ENCODE data around the gene PCOLCE2. TPM values are rescaled to one million over a fixed set of nuclear protein-coding genes. Genes with fewer than 3 reads are reported as not detected.
A peak's percentile ranks its signal among the peaks of the same experiment; 100 is the strongest.
"Not testable (repeated sequence)": the region's sequence is repeated elsewhere in the genome, so short reads cannot be mapped to it uniquely, and the experiment has no call there.

Gene PCOLCE2
- total RNA-seq, 1 donor from 2014 or later: 58.2 TPM

GRCh38 chr3:142907996-142908395 lies 19.1 kb upstream of the PCOLCE2 start:
- DNase-seq (no peak), ATAC-seq (no peak)
- intact Hi-C loops (cut with micrococcal nuclease): no loop called here

GRCh38 chr3:142904639-142905436 lies 16.0 kb upstream of the PCOLCE2 start:
- ATAC-seq (peak; percentile 75), DNase-seq (no peak)
- intact Hi-C loops (cut with micrococcal nuclease): no loop called here

DNA sequence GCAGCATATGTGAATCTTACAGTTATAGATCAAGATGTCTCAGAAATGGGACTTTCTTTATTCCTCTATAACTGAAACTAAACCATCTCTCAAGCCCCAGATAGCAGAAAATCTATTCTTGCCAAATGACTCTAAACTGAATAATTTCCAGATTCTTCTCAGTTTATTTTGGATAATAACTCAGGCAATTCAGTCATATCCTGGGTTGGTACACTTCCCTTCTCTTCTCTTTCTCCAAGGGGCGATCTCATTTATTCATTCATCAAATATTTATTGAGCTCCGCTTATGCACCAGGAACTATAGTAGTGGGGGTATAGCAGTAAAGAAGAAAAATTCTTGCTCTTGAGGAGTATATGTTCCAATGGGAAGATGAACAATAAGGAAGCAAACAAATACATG lies 13.5 kb upstream of the PCOLCE2 start:
- ATAC-seq: no peak
- intact Hi-C loops (cut with micrococcal nuclease): no loop called here

GRCh38 chr3:142898346-142899213 lies 9.7 kb upstream of the PCOLCE2 start:
- ATAC-seq (peak; percentile 80), DNase-seq (no peak)
- intact Hi-C loops (cut with micrococcal nuclease): no loop called here

More for the DNA sequence above, 13.5 kb upstream of the PCOLCE2 start:
- no peak for DNase-seq

DNA sequence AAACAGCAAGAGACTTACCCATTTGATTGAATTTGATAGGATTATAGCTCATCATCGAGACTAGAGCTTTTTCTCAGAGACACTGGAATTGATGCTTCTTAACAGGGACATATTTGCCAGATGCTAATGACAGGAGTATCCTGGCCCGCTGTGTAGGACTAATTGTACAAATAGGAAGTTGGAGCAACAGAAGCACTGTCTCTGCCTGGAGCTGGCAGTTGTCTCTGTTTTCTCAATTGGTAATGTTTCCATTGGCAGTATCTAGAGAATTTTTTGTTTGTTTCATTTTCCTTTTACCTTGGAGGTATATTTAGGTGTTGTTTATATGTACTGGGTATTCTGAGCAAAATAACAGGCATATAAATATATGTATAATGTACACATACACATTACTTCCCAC lies 8.9 kb upstream of the PCOLCE2 start:
- ATAC-seq: peak; percentile 76
- intact Hi-C loops (cut with micrococcal nuclease): no loop called here

DNA sequence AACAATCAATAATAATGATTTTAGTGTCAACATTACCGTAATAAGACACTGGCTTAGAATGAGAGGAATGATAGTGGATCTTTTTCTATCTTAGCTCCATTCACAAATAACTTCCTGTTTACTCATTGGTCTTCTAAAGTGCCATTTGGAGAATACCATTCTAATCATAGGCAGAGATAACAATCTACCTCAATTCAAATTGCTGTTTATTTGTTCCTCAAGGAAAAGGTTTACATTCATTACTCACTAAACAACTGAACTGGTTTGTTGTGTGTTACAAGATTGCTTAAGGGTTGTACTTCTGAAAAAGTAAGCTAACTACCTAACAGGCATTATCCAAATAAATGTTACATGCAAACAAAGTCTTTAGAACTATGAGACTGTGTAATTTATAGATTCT lies 8.1 kb upstream of the PCOLCE2 start:
- DNase-seq (no peak), ATAC-seq (no peak)
- intact Hi-C loops (cut with micrococcal nuclease): no loop called here

More for the DNA sequence above, 8.9 kb upstream of the PCOLCE2 start:
- DNase-seq: no peak

- DNase-seq (no peak), ATAC-seq (no peak)
- intact Hi-C loops (cut with micrococcal nuclease): no loop called here
These were observed 7.4 kb upstream of the PCOLCE2 start for GRCh38 chr3:142896201-142896755.

GRCh38 chr3:142894493-142894892 lies 5.6 kb upstream of the PCOLCE2 start:
- no peak for ATAC-seq
- intact Hi-C loops (cut with micrococcal nuclease): no loop called here
- no peak for DNase-seq

DNA sequence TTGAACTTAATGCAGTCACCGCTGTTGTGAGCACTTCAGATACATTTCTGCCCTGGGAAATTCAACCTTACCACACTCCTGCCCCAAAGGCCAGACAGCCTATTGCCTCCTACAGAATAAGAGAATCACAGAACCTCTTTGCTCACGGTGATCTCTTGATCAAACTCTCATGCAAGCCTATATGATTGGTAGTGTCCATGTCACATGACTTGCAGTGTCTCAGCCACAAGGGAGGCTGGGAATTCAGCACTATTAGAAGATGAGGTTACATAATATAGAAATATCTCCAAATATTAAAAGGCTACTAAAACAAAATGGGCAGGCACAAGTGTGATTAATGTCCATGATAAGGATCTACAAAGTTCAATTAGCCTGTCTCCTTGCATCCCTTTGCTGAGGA lies 3.8 kb upstream of the PCOLCE2 start:
- intact Hi-C loops (cut with micrococcal nuclease): no loop called here
- DNase-seq (no peak), ATAC-seq (no peak)

GRCh38 chr3:142890592-142890991 lies 1.7 kb upstream of the PCOLCE2 start:
- no peak for ATAC-seq

GRCh38 chr3:142889212-142890014 lies 530 bp upstream of the PCOLCE2 start:
- DNase-seq (no peak), ATAC-seq (no peak)
- intact Hi-C loops (cut with micrococcal nuclease): no loop called here

More at GRCh38 chr3:142890592-142890991, 1.7 kb upstream of the PCOLCE2 start:
- no peak for DNase-seq
- intact Hi-C loops (cut with micrococcal nuclease): no loop called here

DNA sequence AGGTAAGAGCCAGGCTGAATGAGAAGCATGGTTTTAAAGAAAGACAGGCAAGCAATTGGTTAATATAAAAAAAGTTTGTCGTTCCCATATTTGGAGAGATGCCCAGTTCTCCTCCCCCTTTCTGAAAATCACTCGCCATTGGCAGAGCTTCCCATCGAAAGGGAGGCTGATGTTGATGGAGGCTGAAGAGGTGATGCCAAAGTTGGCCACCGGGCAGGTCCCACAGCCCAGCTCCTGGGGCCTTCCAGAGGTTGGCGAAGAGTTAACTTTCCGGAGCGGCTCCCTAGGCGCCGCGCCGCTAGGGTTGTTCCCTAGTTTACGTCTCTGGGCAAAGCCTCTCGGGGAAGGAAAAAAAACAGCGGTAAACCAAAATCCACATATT lies 793 bp downstream of the PCOLCE2 start:
- ATAC-seq (peak; percentile 67), DNase-seq (peak; percentile 56)
- intact Hi-C loops (cut with micrococcal nuclease): no loop called here

DNA sequence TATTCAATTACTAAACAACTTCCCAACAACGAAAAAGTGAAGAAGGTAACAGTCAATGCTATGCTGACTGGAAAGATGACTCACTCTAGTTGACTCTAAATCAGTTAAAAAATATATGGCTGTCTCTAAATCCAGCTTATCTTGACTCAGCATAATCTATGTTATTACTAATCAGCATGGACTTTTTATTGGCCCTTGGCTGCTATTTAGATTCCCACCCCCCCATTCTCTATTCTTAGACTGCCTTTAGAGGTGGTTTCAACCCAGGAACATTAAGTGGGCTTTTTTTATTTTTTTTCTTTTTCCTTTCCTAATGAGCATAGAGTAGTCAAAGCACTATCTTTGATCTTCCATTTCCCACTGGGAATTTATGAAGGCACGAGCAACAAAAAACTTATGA lies 1.9 kb downstream of the PCOLCE2 start:
- DNase-seq (no peak), ATAC-seq (no peak)
- intact Hi-C loops (cut with micrococcal nuclease): no loop called here

- ATAC-seq (no peak), DNase-seq (no peak)
- intact Hi-C loops (cut with micrococcal nuclease): no loop called here
These were observed 2.9 kb downstream of the PCOLCE2 start for GRCh38 chr3:142886021-142886420.

GRCh38 chr3:142884531-142884930 lies 4.4 kb downstream of the PCOLCE2 start:
- no peak for ATAC-seq
- intact Hi-C loops (cut with micrococcal nuclease): no loop called here
- no peak for DNase-seq

- DNase-seq; ATAC-seq; intact Hi-C loops (cut with micrococcal nuclease): not testable (repeated sequence)
These were observed 5.3 kb downstream of the PCOLCE2 start for GRCh38 chr3:142883534-142883933.

GRCh38 chr3:142881445-142882224 lies 7.2 kb downstream of the PCOLCE2 start:
- ATAC-seq (no peak), DNase-seq (no peak)
- intact Hi-C loops (cut with micrococcal nuclease): no loop called here

DNA sequence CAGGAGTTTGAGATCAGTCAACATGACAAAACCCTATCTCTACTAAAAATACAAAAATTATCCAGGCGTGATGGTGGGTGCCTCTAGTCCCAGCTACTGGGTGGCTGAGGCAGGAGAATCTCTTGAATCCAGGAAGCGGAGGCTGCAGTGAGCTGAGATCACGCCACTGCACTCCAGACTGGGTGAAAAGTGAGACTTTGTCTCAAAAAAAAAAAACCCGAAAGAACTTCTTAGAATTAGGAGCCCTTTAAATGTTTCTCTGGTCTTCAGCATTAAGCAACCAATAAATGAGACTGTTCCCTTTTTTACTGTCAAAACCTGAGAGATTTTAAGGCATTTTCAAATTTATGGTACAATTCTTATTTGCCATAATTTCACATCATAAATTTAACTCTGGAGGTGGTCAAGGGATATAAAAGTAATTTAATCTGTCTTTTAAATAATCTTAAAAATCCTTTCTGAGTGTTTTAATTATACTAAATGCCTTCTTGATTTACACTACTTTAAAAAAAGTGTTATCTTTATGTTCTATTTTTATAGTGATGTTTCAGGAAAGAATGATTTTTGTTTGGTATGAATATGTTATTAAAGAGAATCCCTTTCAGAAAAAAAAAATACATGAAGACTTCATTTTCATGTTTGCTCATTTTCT lies 10.1 kb downstream of the PCOLCE2 start:
- ATAC-seq (no peak), DNase-seq (no peak)
- intact Hi-C loops (cut with micrococcal nuclease): no loop called here
